GM19397 (cell line): ENCODE results near the gene ADAMTS13.

Experiments
- ATAC-seq: cut with Tn5 transposase; IDR thresholded peaks from one replicate; pipeline ENCODE4 v1.9.1; 2021; ENCODE audit warnings: mild to moderate bottlenecking, moderate library complexity; ENCODE audit not compliant: unreplicated experiment

ADAMTS13 gene

GRCh38 chr9:133452562-133452961 is 30.4 kb downstream of the ADAMTS13 start:
- no peak for ATAC-seq

GRCh38 chr9:133453651-133454050 is 31.5 kb downstream of the ADAMTS13 start:
- ATAC-seq: no peak

GRCh38 chr9:133454325-133454724 is 32.2 kb downstream of the ADAMTS13 start:
- no peak for ATAC-seq

GRCh38 chr9:133454943-133455673 is 32.9 kb downstream of the ADAMTS13 start:
- no peak for ATAC-seq

- no peak for ATAC-seq
These were observed 33.8 kb downstream of the ADAMTS13 start for GRCh38 chr9:133455936-133456335.

GRCh38 chr9:133456409-133456808 is 34.2 kb downstream of the ADAMTS13 start:
- ATAC-seq: no peak

GRCh38 chr9:133457233-133457632 is 35.1 kb downstream of the ADAMTS13 start:
- ATAC-seq: no peak

- ATAC-seq: no peak
These were observed 35.6 kb downstream of the ADAMTS13 start for GRCh38 chr9:133457748-133458147.

- no peak for ATAC-seq
These were observed 36.6 kb downstream of the ADAMTS13 start for GRCh38 chr9:133458643-133459312.

GRCh38 chr9:133459476-133460404 is 37.6 kb downstream of the ADAMTS13 start, which contains the start of gene CACFD1:
Gene CACFD1, plus strand, starts transcription at chr9:133459978. Its CDS starts 89 bp downstream, at chr9:133460067.
- peak; percentile 73 for ATAC-seq

GRCh38 chr9:133460405-133461175 is 38.4 kb downstream of the ADAMTS13 start:
- peak; percentile 28 for ATAC-seq

- ATAC-seq: no peak
These were observed 39.8 kb downstream of the ADAMTS13 start for GRCh38 chr9:133461975-133462374.

GRCh38 chr9:133463234-133463863 is 41.2 kb downstream of the ADAMTS13 start:
- no peak for ATAC-seq

GRCh38 chr9:133463864-133464615 is 41.9 kb downstream of the ADAMTS13 start:
- no peak for ATAC-seq

- ATAC-seq: no peak
These were observed 42.5 kb downstream of the ADAMTS13 start for GRCh38 chr9:133464638-133465037.

- ATAC-seq: no peak
These were observed 43.8 kb downstream of the ADAMTS13 start for GRCh38 chr9:133465984-133466383.

GRCh38 chr9:133467101-133467500 is 44.9 kb downstream of the ADAMTS13 start:
- no peak for ATAC-seq

- no peak for ATAC-seq
These were observed 46.2 kb downstream of the ADAMTS13 start for GRCh38 chr9:133468374-133468773.

GRCh38 chr9:133468777-133469421 is 46.7 kb downstream of the ADAMTS13 start:
- ATAC-seq: no peak
